ENCODE results near the gene GSTA2.
"Not testable (repeated sequence)": the region's sequence is repeated elsewhere in the genome, so short reads cannot be mapped to it uniquely, and the experiment has no call there.

The GSTA2 gene

GRCh38 chr6:52724406-52725121 is 38.7 kb downstream of the GSTA2 start:
- DNase-seq, result peak; percentile 84

- no peak for DNase-seq
These were observed 39.3 kb downstream of the GSTA2 start for GRCh38 chr6:52724042-52724405.

GRCh38 chr6:52720321-52720720 is 43.0 kb downstream of the GSTA2 start:
- DNase-seq, result no peak

- DNase-seq, result no peak
These were observed 44.7 kb downstream of the GSTA2 start for GRCh38 chr6:52718550-52718949.

- DNase-seq, result not testable (repeated sequence)
These were observed 48.5 kb downstream of the GSTA2 start for GRCh38 chr6:52714761-52715160.

GRCh38 chr6:52712136-52712535 is 51.1 kb downstream of the GSTA2 start:
- DNase-seq, result no peak

- DNase-seq, result no peak
These were observed 55.2 kb downstream of the GSTA2 start for GRCh38 chr6:52707963-52708680.

- DNase-seq, result no peak
These were observed 57.3 kb downstream of the GSTA2 start for GRCh38 chr6:52706001-52706400.

GRCh38 chr6:52704781-52705502 is 58.3 kb downstream of the GSTA2 start:
- not testable (repeated sequence) for DNase-seq

GRCh38 chr6:52704060-52704459 is 59.2 kb downstream of the GSTA2 start:
- DNase-seq, result no peak

Data from RPMI8226 (cell line).